ENCODE measurements around the gene GRID1.

Gene GRID1

DNA sequence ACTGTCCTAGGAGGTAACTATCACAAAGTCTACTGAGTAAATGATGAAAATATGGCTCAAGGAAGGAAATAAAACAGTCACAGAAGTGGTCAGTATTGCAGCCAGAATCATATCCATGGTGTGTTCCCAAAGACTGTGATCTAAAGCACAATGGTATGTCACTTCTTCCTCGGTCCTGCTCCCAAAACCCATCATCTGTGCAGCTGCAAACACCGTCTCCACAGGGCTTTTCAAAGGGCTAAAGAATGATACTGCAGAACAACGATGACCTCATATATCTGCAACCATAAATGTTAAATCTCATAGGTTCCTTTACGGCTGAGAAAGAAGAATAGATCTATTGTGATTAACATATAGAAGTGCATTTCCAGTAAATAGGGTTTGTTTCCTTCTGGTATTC, 465.0 kb downstream of the GRID1 start:
- Histone ChIP-seq H3K27ac (ENCODE audit: extremely low read depth, low read depth, low read length) (no peak overlapping the region), H3K4me1 (ENCODE audit: control insufficient read depth, insufficient read depth, low read length) (no peaks in the 10 kb centered on the region), H3K9me3 (ENCODE audit: control insufficient read depth, insufficient read depth, low read depth, low read length) (no peaks in the 10 kb centered on the region), H3K4me3 (ENCODE audit: low read depth, low read length) (no peak overlapping the region), H3K36me3 (ENCODE audit: control insufficient read depth in 2 of 2, insufficient read depth in 1 of 2, low read length in 2 of 2) (no peaks in the 10 kb centered on the region)
- POLR2A ChIA-PET = no interaction called here
- CTCF ChIA-PET = no interaction called here
- TF ChIP-seq SP3 (tag by site-specific recombination; IDR thresholded peaks at IDR 0.05) (no peak), ZNF10 (tag by site-specific recombination; IDR thresholded peaks at IDR 0.05) (no peak), ZNF660 (tag by site-specific recombination; IDR thresholded peaks at IDR 0.05) (no peak), ZSCAN30 (tag by site-specific recombination; IDR thresholded peaks at IDR 0.05) (no peak), ZNF785 (tag by site-specific recombination; IDR thresholded peaks at IDR 0.05) (no peak), GFI1B (tag by site-specific recombination; IDR thresholded peaks at IDR 0.05) (no peak), ZNF292 (tag by site-specific recombination; IDR thresholded peaks at IDR 0.05; ENCODE audit: borderline replicate concordance, low read depth) (no peak)
- TF ChIP-seq, protein P1, sequence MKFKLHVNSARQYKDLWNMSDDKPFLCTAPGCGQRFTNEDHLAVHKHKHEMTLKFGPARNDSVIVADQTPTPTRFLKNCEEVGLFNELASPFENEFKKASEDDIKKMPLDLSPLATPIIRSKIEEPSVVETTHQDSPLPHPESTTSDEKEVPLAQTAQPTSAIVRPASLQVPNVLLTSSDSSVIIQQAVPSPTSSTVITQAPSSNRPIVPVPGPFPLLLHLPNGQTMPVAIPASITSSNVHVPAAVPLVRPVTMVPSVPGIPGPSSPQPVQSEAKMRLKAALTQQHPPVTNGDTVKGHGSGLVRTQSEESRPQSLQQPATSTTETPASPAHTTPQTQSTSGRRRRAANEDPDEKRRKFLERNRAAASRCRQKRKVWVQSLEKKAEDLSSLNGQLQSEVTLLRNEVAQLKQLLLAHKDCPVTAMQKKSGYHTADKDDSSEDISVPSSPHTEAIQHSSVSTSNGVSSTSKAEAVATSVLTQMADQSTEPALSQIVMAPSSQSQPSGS (tag by site-specific recombination; IDR thresholded peaks at IDR 0.05; ENCODE audit: low read depth) = 0 out of 2 replicates have a peak, but pooled peaks have one; percentile 38

DNA sequence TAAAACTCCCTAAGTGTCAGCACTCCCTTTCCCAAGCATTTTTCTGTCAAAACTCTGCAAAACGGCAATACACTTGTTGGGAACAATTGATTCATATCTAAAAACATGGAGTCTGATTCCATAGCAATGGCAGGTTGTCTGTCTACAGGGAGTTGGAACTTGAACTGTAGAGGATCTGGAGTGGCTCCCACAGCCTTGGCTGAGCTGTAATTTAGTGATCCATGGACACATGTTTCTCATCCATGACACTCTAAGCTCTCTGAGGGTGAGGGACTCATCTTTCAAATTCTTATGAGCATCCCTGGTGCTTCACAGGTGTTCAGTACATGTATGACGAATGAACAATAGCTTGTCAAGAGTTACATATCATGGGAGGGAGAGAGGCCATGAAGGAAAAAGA, 466.1 kb downstream of the GRID1 start:
- Histone ChIP-seq H3K36me3 (ENCODE audit: control insufficient read depth in 2 of 2, insufficient read depth in 1 of 2, low read length in 2 of 2) (no peaks in the 10 kb centered on the region), H3K27ac (ENCODE audit: extremely low read depth, low read depth, low read length) (no peak overlapping the region), H3K9me3 (ENCODE audit: control insufficient read depth, insufficient read depth, low read depth, low read length) (no peaks in the 10 kb centered on the region), H3K4me1 (ENCODE audit: control insufficient read depth, insufficient read depth, low read length) (no peaks in the 10 kb centered on the region), H3K4me3 (ENCODE audit: low read depth, low read length) (no peak overlapping the region)
- POLR2A ChIA-PET = no interaction called here
- CTCF ChIA-PET = interaction anchor here (0.8 kb wide), 1 partner anchor 13 kb away, joined by 3 read pairs; no protein-coding TSS in a partner anchor
- no peak for TF ChIP-seq ZNF621 (tag by site-specific recombination; IDR thresholded peaks at IDR 0.05)
- no peak for TF ChIP-seq ZNF664 (tag by site-specific recombination; IDR thresholded peaks at IDR 0.05)
- TF ChIP-seq ZNF211 (tag by site-specific recombination; IDR thresholded peaks at IDR 0.05; ENCODE audit: low read depth) = no peak
- no peak for TF ChIP-seq ZNF623 (tag by site-specific recombination; IDR thresholded peaks at IDR 0.05)
- no peak for TF ChIP-seq ZNF112 (tag by site-specific recombination; IDR thresholded peaks at IDR 0.05)
- no peak for TF ChIP-seq ZNF138 (tag by site-specific recombination; IDR thresholded peaks at IDR 0.05; ENCODE audit: borderline replicate concordance)
- no peak for TF ChIP-seq SP2 (tag by site-specific recombination; IDR thresholded peaks at IDR 0.05)
- no peak for TF ChIP-seq KLF7 (tag by site-specific recombination; IDR thresholded peaks at IDR 0.05; ENCODE audit: borderline replicate concordance)
- TF ChIP-seq SCRT1 (tag by site-specific recombination; IDR thresholded peaks at IDR 0.05; ENCODE audit: borderline replicate concordance) = no peak
- TF ChIP-seq ZNF146 (tag by site-specific recombination; IDR thresholded peaks at IDR 0.05) = no peak
- no peak for TF ChIP-seq ZNF37A (tag by site-specific recombination; IDR thresholded peaks at IDR 0.05)
- TF ChIP-seq, protein P2, sequence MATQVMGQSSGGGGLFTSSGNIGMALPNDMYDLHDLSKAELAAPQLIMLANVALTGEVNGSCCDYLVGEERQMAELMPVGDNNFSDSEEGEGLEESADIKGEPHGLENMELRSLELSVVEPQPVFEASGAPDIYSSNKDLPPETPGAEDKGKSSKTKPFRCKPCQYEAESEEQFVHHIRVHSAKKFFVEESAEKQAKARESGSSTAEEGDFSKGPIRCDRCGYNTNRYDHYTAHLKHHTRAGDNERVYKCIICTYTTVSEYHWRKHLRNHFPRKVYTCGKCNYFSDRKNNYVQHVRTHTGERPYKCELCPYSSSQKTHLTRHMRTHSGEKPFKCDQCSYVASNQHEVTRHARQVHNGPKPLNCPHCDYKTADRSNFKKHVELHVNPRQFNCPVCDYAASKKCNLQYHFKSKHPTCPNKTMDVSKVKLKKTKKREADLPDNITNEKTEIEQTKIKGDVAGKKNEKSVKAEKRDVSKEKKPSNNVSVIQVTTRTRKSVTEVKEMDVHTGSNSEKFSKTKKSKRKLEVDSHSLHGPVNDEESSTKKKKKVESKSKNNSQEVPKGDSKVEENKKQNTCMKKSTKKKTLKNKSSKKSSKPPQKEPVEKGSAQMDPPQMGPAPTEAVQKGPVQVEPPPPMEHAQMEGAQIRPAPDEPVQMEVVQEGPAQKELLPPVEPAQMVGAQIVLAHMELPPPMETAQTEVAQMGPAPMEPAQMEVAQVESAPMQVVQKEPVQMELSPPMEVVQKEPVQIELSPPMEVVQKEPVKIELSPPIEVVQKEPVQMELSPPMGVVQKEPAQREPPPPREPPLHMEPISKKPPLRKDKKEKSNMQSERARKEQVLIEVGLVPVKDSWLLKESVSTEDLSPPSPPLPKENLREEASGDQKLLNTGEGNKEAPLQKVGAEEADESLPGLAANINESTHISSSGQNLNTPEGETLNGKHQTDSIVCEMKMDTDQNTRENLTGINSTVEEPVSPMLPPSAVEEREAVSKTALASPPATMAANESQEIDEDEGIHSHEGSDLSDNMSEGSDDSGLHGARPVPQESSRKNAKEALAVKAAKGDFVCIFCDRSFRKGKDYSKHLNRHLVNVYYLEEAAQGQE (tag by site-specific recombination; IDR thresholded peaks at IDR 0.05) = no peak
- no peak for TF ChIP-seq ZNF561 (tag by site-specific recombination; IDR thresholded peaks at IDR 0.05; ENCODE audit: borderline replicate concordance)
- no peak for TF ChIP-seq PRDM1 (tag by site-specific recombination; IDR thresholded peaks at IDR 0.05)
- no peak for TF ChIP-seq ZNF248 (tag by site-specific recombination; IDR thresholded peaks at IDR 0.05)
- no peak for TF ChIP-seq ZNF335 (tag by site-specific recombination; conservative IDR thresholded peaks at IDR 0.05)
- TF ChIP-seq, protein P3, sequence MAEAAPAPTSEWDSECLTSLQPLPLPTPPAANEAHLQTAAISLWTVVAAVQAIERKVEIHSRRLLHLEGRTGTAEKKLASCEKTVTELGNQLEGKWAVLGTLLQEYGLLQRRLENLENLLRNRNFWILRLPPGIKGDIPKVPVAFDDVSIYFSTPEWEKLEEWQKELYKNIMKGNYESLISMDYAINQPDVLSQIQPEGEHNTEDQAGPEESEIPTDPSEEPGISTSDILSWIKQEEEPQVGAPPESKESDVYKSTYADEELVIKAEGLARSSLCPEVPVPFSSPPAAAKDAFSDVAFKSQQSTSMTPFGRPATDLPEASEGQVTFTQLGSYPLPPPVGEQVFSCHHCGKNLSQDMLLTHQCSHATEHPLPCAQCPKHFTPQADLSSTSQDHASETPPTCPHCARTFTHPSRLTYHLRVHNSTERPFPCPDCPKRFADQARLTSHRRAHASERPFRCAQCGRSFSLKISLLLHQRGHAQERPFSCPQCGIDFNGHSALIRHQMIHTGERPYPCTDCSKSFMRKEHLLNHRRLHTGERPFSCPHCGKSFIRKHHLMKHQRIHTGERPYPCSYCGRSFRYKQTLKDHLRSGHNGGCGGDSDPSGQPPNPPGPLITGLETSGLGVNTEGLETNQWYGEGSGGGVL (tag by site-specific recombination; IDR thresholded peaks at IDR 0.05) = no peak
- no peak for TF ChIP-seq ZNF350 (tag by site-specific recombination; IDR thresholded peaks at IDR 0.05)
- TF ChIP-seq ZNF132 (tag by site-specific recombination; IDR thresholded peaks at IDR 0.05; ENCODE audit: borderline replicate concordance) = no peak
